Type B pancreatic cell (in vitro differentiated cells): Measurements from ENCODE around the gene TENT5C. TPM values are rescaled to one million over a fixed set of nuclear protein-coding genes. Genes with fewer than 3 reads are reported as not detected.

Experiments
- DNase-seq: peaks from one replicate; pipeline ENCODE4 v3.0.0; 2021; ENCODE audit warnings: mixed read lengths; ENCODE audit not compliant: unreplicated experiment; ENCODE audit errors: extremely low spot score
- H3K27ac Mint-ChIP-seq: 2 replicates; pipeline ENCODE4 v1.8.0; 2021; ENCODE audit warnings: mild to moderate bottlenecking, mixed read lengths
- H3K27me3 Mint-ChIP-seq: 2 replicates; pipeline ENCODE4 v1.8.0; 2021; ENCODE audit warnings: mixed read lengths
- H3K36me3 Mint-ChIP-seq: 2 replicates; pipeline ENCODE4 v1.8.0; 2021; ENCODE audit warnings: mixed read lengths
- H3K4me1 Mint-ChIP-seq: one replicate; pipeline ENCODE4 v1.8.0; 2021; ENCODE audit warnings: mixed read lengths; ENCODE audit not compliant: unreplicated experiment
- H3K4me3 Mint-ChIP-seq: 2 replicates; pipeline ENCODE4 v1.8.0; 2021; ENCODE audit warnings: mild to moderate bottlenecking, mixed read lengths
- H3K9me3 Mint-ChIP-seq: 2 replicates; pipeline ENCODE4 v1.8.0; 2021; ENCODE audit warnings: mixed read lengths
- total RNA-seq: library from RNA; stranded (reverse); gene quantifications from 2 replicates; pipeline ENCODE4 v1.2.1, GENCODE V29; 2021; ENCODE audit warnings: low replicate concordance
- TF ChIP-seq, protein P1 (sequence below): fragments of 200-600 bp; sonication (generic); conservative IDR thresholded peaks from 2 replicates; pipeline ENCODE4 v1.5.0; 2021; ENCODE audit warnings: antibody characterized with exemption, mild to moderate bottlenecking

Gene TENT5C
- total RNA-seq, 1 donor from 2014 or later: 13.8 TPM

DNA sequence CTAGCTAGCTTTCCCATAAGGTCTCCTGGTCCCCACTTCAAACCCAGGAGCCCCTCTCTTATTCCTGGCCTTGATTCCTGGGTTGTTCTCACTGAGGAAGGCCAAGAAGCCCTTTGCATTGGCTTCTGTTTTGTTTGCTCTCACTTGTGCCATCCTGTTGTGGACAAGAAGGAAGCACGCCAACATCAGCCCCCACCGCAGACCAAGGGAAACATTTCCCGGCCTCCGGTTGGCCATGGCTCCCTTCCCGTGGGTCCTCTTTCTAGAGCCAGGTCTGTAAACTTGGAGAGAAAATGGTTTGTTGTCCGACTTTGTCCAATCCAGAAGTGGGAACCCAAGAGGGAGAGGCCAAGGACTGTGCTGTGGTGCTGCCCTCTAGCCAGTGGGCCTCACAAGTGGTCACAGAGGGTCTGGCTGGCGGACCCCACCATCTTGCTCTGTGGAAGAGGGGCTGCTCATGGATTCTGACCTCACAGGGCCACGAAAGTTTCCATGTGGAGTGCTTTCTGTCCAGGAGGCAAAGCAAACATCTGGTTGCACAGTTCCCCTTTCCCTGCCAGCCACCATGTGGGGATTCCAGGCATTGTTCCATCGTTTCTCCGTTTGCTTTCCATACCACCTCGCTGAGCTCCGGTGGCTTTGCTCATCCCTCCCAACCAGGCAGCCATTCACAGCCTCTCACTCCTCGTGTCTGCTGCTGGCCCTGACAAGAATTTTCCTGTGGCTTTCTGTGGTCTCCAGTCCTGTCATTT lies 18.9 kb upstream of the TENT5C start:
- Mint-ChIP-seq H3K27ac (no peak overlapping the region), H3K36me3 (no peaks in the 10 kb centered on the region), H3K4me3 (no peak overlapping the region), H3K4me1 (no peaks in the 10 kb centered on the region), H3K9me3 (no peaks in the 10 kb centered on the region), H3K27me3 (no peaks in the 10 kb centered on the region)
- DNase-seq: no peak
- TF ChIP-seq, protein P1, sequence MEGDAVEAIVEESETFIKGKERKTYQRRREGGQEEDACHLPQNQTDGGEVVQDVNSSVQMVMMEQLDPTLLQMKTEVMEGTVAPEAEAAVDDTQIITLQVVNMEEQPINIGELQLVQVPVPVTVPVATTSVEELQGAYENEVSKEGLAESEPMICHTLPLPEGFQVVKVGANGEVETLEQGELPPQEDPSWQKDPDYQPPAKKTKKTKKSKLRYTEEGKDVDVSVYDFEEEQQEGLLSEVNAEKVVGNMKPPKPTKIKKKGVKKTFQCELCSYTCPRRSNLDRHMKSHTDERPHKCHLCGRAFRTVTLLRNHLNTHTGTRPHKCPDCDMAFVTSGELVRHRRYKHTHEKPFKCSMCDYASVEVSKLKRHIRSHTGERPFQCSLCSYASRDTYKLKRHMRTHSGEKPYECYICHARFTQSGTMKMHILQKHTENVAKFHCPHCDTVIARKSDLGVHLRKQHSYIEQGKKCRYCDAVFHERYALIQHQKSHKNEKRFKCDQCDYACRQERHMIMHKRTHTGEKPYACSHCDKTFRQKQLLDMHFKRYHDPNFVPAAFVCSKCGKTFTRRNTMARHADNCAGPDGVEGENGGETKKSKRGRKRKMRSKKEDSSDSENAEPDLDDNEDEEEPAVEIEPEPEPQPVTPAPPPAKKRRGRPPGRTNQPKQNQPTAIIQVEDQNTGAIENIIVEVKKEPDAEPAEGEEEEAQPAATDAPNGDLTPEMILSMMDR: no peak

GRCh38 chr1:117587499-117588356 lies 18.1 kb upstream of the TENT5C start:
- Mint-ChIP-seq H3K36me3 (no peaks in the 10 kb centered on the region), H3K9me3 (no peaks in the 10 kb centered on the region), H3K4me3 (no peak overlapping the region), H3K27ac (no peak overlapping the region), H3K27me3 (no peaks in the 10 kb centered on the region), H3K4me1 (no peaks in the 10 kb centered on the region)
- DNase-seq: no peak
- TF ChIP-seq, protein P1: no peak

DNA sequence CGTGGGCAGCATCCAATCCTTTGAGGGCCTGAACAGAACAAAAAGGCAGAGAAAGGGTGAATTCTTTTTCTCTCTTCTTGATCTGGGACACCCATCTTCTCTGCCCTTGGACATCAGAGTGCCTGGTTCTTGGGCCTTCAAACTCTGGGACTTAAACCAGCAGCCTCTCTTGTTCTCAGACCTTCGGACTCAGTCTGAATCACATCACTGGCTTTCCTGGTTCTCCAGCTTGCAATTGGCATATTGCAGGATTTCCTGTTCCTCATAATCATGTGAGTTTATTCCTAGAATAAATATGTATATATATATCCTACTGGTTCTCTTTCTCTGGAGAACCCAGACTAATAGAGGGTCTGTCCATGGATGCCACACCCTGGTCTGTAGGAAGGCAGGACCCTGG lies 16.3 kb upstream of the TENT5C start:
- H3K27ac Mint-ChIP-seq: no peak overlapping the region
- no peaks in the 10 kb centered on the region for H3K36me3 Mint-ChIP-seq
- TF ChIP-seq, protein P1: no peak
- no peaks in the 10 kb centered on the region for H3K27me3 Mint-ChIP-seq
- H3K4me1 Mint-ChIP-seq: no peaks in the 10 kb centered on the region
- H3K9me3 Mint-ChIP-seq: no peaks in the 10 kb centered on the region
- H3K4me3 Mint-ChIP-seq: no peak overlapping the region
- no peak for DNase-seq

- no peaks in the 10 kb centered on the region for H3K4me1 Mint-ChIP-seq
- H3K4me3 Mint-ChIP-seq: no peak overlapping the region
- no peak overlapping the region for H3K27ac Mint-ChIP-seq
- no peak for DNase-seq
- no peaks in the 10 kb centered on the region for H3K36me3 Mint-ChIP-seq
- H3K9me3 Mint-ChIP-seq: no peaks in the 10 kb centered on the region
- TF ChIP-seq, protein P1: no peak
- no peaks in the 10 kb centered on the region for H3K27me3 Mint-ChIP-seq
Observed at GRCh38 chr1:117590273-117590925, 15.4 kb upstream of the TENT5C start.

DNA sequence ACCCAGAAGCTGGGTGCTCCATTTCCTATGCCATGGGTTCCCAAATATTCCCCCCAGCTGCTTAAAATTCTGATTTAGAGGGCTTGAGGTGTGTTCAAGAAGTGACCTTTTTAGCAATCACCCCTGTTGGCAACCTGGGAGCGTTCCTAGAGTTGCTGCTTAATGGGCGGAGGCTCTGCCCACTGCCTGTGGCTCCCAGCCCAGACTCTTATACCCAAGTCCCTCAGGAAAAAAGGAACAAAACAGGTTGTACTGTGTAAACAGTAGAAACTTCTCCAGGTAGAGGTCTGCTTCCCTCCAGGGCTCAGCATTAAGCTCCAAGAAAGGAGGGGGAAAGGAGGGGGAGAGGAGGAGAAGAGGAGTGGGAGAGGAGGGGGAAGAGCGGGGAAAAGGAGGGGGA lies 14.6 kb upstream of the TENT5C start:
- no peak for DNase-seq
- Mint-ChIP-seq H3K4me1 (no peaks in the 10 kb centered on the region), H3K4me3 (no peak overlapping the region), H3K36me3 (no peaks in the 10 kb centered on the region), H3K27ac (no peak overlapping the region), H3K27me3 (no peaks in the 10 kb centered on the region), H3K9me3 (no peaks in the 10 kb centered on the region)
- TF ChIP-seq, protein P1: no peak
